WTC11 (cell line): ENCODE data around the gene AHNAK2. TPM values are rescaled to one million over a fixed set of nuclear protein-coding genes. Genes with fewer than 3 reads are reported as not detected.
"Not testable (repeated sequence)": the region's sequence is repeated elsewhere in the genome, so short reads cannot be mapped to it uniquely, and the experiment has no call there.

Experiments used
- ATAC-seq: fragments of 200-7000 bp; cut with Tn5 transposase; 2 replicates; pipeline ENCODE4 v1.10.0; 2021; ENCODE audit warnings: mild to moderate bottlenecking, moderate library complexity
- Bru-seq: library from RNA; stranded (reverse); fragments of 400-500 nt; gene quantifications from one replicate; lab custom pipeline; 2021; lab: Mats Ljungman, UMichigan
- CTCF ChIA-PET: fragments of 300-600 bp; sonication (Branson Sonifier 250); formaldehyde crosslinking; loops from one replicate; lab custom pipeline; 2021; ENCODE audit warnings: antibody characterized with exemption; lab: Charles Lee
- POLR2A ChIA-PET: fragments of 350-600 bp; sonication (Branson Sonifier 250); formaldehyde crosslinking; loops from one replicate; lab custom pipeline; 2021; ENCODE audit warnings: antibody characterized with exemption; lab: Charles Lee
- DNase-seq: peaks from one replicate; pipeline ENCODE4 v3.0.0; 2021; ENCODE audit warnings: low spot score
- H3K27ac Mint-ChIP-seq: 2 replicates; pipeline ENCODE4 v1.8.0; 2021; ENCODE audit warnings: mixed read lengths
- H3K27me3 Mint-ChIP-seq: 2 replicates; pipeline ENCODE4 v1.8.0; 2021; ENCODE audit warnings: low read depth, mild to moderate bottlenecking, moderate library complexity, mixed read lengths
- H3K36me3 Mint-ChIP-seq: 2 replicates; pipeline ENCODE4 v1.8.0; 2021; ENCODE audit warnings: mixed read lengths
- H3K4me1 Mint-ChIP-seq: 2 replicates; pipeline ENCODE4 v1.8.0; 2022; ENCODE audit warnings: mixed read lengths
- H3K4me3 Mint-ChIP-seq: 2 replicates; pipeline ENCODE4 v1.8.0; 2021; ENCODE audit warnings: mild to moderate bottlenecking, moderate library complexity, mixed read lengths
- H3K9me3 Mint-ChIP-seq: 2 replicates; pipeline ENCODE4 v1.8.0; 2021; ENCODE audit warnings: mixed read lengths
- ATF3 ChIP-seq: sonication (generic); formaldehyde crosslinking; conservative IDR thresholded peaks from 2 replicates; pipeline ENCODE4 v1.8.1; 2022; ENCODE audit warnings: mild to moderate bottlenecking, missing genetic modification reagents
- CREM ChIP-seq: sonication (generic); formaldehyde crosslinking; IDR thresholded peaks from 2 replicates; pipeline ENCODE4 v1.8.1; 2022; ENCODE audit warnings: mild to moderate bottlenecking, missing genetic modification reagents, moderate library complexity
- ETV6 ChIP-seq: sonication (generic); formaldehyde crosslinking; IDR thresholded peaks from 2 replicates; pipeline ENCODE4 v1.8.1; 2022; ENCODE audit warnings: mild to moderate bottlenecking, missing genetic modification reagents
- NFYB ChIP-seq: sonication (generic); formaldehyde crosslinking; conservative IDR thresholded peaks from 2 replicates; pipeline ENCODE4 v1.8.0; 2022; ENCODE audit warnings: low read depth, missing genetic modification reagents
- NR2C2 ChIP-seq: sonication (generic); formaldehyde crosslinking; IDR thresholded peaks from 2 replicates; pipeline ENCODE4 v1.8.0; 2022; ENCODE audit warnings: mild to moderate bottlenecking, missing genetic modification reagents
- SP1 ChIP-seq: sonication (generic); formaldehyde crosslinking; conservative IDR thresholded peaks from 2 replicates; pipeline ENCODE4 v1.8.1; 2022; ENCODE audit warnings: missing genetic modification reagents
- TCF7 ChIP-seq: sonication (generic); formaldehyde crosslinking; IDR thresholded peaks from 2 replicates; pipeline ENCODE4 v1.8.0; 2022; ENCODE audit warnings: mild to moderate bottlenecking, low read depth, missing genetic modification reagents, moderate library complexity
- ZNF121 ChIP-seq: sonication (generic); formaldehyde crosslinking; IDR thresholded peaks from 2 replicates; pipeline ENCODE4 v1.8.0; 2023; ENCODE audit warnings: missing genetic modification reagents
- ZNF317 ChIP-seq: sonication (generic); formaldehyde crosslinking; IDR thresholded peaks from 2 replicates; pipeline ENCODE4 v1.8.1; 2023; ENCODE audit warnings: low read depth, mild to moderate bottlenecking, moderate library complexity, missing genetic modification reagents, borderline replicate concordance
- ZNF423 ChIP-seq: fragments of 250-450 bp; sonication (Bioruptor Pico); IDR thresholded peaks from 2 replicates; pipeline ENCODE4 v2.1.2; 2022; ENCODE audit warnings: mild to moderate bottlenecking, moderate library complexity
- ZSCAN18 ChIP-seq: fragments of 250-450 bp; sonication (Bioruptor Pico); IDR thresholded peaks from 2 replicates; pipeline ENCODE4 v2.1.2; 2022; ENCODE audit warnings: mild to moderate bottlenecking, moderate library complexity
- long read RNA-seq, 3 experiments: library from RNA in 1 of 3; library from capped mRNA in 1 of 3; library from polyadenylated mRNA in 1 of 3; unstranded in 2 of 3; stranded (forward) in 1 of 3; transcript quantifications; one replicate each; pipeline ENCODE4 v2.0.0, GENCODE V29; 2021
- total RNA-seq: library from RNA; stranded (reverse); gene quantifications from 3 replicates; pipeline ENCODE4 v1.2.3, GENCODE V29; 2021
- TF ChIP-seq, protein P1 (sequence below): sonication (generic); formaldehyde crosslinking; IDR thresholded peaks from 2 replicates; pipeline ENCODE4 v1.8.1; 2022; ENCODE audit warnings: low read depth, missing genetic modification reagents, borderline replicate concordance
- TF ChIP-seq, protein P2 (sequence below): sonication (generic); formaldehyde crosslinking; conservative IDR thresholded peaks from 2 replicates; pipeline ENCODE4 v1.8.1; 2023; ENCODE audit warnings: mild to moderate bottlenecking, low read depth, missing genetic modification reagents, moderate library complexity
- TF ChIP-seq, protein P3 (sequence below): fragments of 250-450 bp; sonication (Bioruptor Pico); conservative IDR thresholded peaks from 2 replicates; pipeline ENCODE4 v1.9.0; 2021; ENCODE audit warnings: mild to moderate bottlenecking
- TF ChIP-seq, protein P4 (sequence below): sonication (generic); formaldehyde crosslinking; IDR thresholded peaks from 2 replicates; pipeline ENCODE4 v1.8.0; 2022; ENCODE audit warnings: mild to moderate bottlenecking, missing genetic modification reagents

Gene AHNAK2
- total RNA-seq (3.3 to 3.5 TPM (median 3.4 TPM) in 3 replicates), Bru-seq, nascent RNA (percentile 33 among the genes with signal in this experiment)
- long read RNA-seq, experiment 1, partial matches to known transcripts, result 5 of 5 reads
- long read RNA-seq, experiment 1, other reads (novel, unspliced or antisense), result 0 of 5 reads
- long read RNA-seq, experiment 2, partial matches to known transcripts, result 0 of 7 reads
- long read RNA-seq, experiment 2, other reads (novel, unspliced or antisense), result 7 of 7 reads
- long read RNA-seq, experiment 3, result 0 reads

GRCh38 chr14:104977681-104978653 is at the start of gene AHNAK2:
AHNAK2 (minus strand) TSS chr14:104978374; CDS start chr14:104978237, 137 bp downstream.
- Mint-ChIP-seq H3K9me3 (no peaks in the 10 kb centered on the region), H3K36me3 (no peaks in the 10 kb centered on the region), H3K4me3 (peak within 1 kb of the TSS; percentile 84), H3K27ac (no peak within 1 kb of the TSS), H3K4me1 (peaks cover 11% of the 10 kb centered on the region; the same call in 1 of the 2 replicates), H3K27me3 (peaks cover 44% of the 10 kb centered on the region)
- TF ChIP-seq ETV6 (CRISPR knock-in tag) (0 out of 2 replicates have a peak, but pooled peaks have one; percentile 58), CREM (CRISPR knock-in tag) (no peak), NR2C2 (CRISPR knock-in tag) (no peak), ZNF317 (CRISPR knock-in tag) (no peak), NFYB (CRISPR knock-in tag) (peak; percentile 63), SP1 (CRISPR knock-in tag) (peak; percentile 81), ZNF121 (no peak), TCF7 (no peak), ZSCAN18 (CRISPR knock-in tag) (no peak), ZNF423 (no peak), ATF3 (CRISPR knock-in tag) (no peak)
- TF ChIP-seq, protein P1, sequence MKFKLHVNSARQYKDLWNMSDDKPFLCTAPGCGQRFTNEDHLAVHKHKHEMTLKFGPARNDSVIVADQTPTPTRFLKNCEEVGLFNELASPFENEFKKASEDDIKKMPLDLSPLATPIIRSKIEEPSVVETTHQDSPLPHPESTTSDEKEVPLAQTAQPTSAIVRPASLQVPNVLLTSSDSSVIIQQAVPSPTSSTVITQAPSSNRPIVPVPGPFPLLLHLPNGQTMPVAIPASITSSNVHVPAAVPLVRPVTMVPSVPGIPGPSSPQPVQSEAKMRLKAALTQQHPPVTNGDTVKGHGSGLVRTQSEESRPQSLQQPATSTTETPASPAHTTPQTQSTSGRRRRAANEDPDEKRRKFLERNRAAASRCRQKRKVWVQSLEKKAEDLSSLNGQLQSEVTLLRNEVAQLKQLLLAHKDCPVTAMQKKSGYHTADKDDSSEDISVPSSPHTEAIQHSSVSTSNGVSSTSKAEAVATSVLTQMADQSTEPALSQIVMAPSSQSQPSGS, result no peak
- TF ChIP-seq, protein P2, sequence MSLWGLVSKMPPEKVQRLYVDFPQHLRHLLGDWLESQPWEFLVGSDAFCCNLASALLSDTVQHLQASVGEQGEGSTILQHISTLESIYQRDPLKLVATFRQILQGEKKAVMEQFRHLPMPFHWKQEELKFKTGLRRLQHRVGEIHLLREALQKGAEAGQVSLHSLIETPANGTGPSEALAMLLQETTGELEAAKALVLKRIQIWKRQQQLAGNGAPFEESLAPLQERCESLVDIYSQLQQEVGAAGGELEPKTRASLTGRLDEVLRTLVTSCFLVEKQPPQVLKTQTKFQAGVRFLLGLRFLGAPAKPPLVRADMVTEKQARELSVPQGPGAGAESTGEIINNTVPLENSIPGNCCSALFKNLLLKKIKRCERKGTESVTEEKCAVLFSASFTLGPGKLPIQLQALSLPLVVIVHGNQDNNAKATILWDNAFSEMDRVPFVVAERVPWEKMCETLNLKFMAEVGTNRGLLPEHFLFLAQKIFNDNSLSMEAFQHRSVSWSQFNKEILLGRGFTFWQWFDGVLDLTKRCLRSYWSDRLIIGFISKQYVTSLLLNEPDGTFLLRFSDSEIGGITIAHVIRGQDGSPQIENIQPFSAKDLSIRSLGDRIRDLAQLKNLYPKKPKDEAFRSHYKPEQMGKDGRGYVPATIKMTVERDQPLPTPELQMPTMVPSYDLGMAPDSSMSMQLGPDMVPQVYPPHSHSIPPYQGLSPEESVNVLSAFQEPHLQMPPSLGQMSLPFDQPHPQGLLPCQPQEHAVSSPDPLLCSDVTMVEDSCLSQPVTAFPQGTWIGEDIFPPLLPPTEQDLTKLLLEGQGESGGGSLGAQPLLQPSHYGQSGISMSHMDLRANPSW (CRISPR knock-in tag), result no peak
- TF ChIP-seq, protein P3, sequence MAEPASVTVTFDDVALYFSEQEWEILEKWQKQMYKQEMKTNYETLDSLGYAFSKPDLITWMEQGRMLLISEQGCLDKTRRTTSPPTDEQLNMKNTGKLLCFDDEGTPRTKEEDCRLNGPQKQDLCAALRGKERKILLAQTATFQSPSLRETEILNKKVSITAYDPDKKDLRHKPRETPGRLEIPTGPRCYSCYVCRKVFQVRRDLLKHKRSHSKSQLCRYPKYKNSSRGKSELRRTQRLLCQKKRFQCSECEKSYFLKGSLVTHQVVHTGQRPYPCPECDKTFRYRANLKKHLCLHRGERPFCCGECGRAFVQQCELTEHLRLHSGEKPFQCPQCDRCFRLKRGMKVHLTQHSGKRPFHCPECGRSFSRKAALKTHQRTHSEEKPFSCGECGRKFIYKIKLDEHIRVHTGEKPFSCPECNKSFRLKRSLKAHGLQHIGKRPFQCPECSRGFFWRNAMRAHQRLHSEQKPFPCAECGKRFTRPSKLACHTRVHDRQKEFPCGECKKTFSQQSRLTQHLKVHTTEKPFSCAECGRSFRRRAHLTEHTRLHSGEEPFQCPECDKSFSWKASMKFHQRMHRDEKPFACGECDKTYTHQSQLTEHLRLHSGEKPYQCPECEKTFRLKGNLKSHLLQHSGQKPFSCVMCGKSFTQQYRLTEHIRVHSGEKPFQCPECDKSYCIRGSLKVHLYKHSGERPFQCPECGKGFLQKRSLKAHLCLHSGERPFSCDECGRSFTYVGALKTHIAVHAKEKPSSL (CRISPR knock-in tag), result no peak
- TF ChIP-seq, protein P4, sequence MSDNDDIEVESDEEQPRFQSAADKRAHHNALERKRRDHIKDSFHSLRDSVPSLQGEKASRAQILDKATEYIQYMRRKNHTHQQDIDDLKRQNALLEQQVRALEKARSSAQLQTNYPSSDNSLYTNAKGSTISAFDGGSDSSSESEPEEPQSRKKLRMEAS, result no peak
- DNase-seq (peak; percentile 89), ATAC-seq (peak; percentile 92)
- POLR2A ChIA-PET, result no interaction called here
- CTCF ChIA-PET, result interaction anchor here (0.6 to 5.0 kb wide), 4 partner anchors 63 to 152 kb away, joined by 4 to 56 read pairs (median 5); no protein-coding TSS in a partner anchor

DNA sequence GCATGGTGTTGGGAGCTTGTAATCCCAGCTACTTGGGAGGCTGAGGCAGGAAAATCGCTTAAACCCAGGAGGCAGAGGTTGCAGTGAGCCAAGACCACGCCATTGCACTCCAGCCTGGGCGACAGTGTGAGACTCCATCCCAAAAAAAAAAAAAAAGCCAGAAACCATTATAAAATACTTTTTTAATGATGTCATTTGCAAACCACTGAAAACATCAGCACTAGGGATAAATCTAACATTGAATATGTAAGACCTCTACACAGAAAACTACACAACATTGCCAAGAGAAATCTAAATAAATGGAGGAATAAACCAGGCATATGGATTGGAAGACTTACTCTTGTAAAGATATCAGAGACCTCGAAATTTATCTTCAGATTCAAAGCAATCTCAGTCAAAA is 49.5 kb upstream of the AHNAK2 start:
- H3K36me3 Mint-ChIP-seq, H3K27ac Mint-ChIP-seq, ATAC-seq, POLR2A ChIA-PET, H3K9me3 Mint-ChIP-seq, DNase-seq, H3K4me3 Mint-ChIP-seq: not testable (repeated sequence)
- H3K27me3 Mint-ChIP-seq, result peaks cover 29% of the 10 kb centered on the region
- CTCF ChIA-PET, result interaction anchor here (0.5 to 1.7 kb wide), 3 partner anchors 18 to 119 kb away, joined by 3 to 7 read pairs (median 3); no protein-coding TSS in a partner anchor
- H3K4me1 Mint-ChIP-seq, result peaks cover 12% of the 10 kb centered on the region
